ENCODE results near the gene DAG1. TPM values are rescaled to one million over a fixed set of nuclear protein-coding genes. Genes with fewer than 3 reads are reported as not detected.

The DAG1 gene
- total RNA-seq, 4 donors from 2014 or later: 53.7 to 90.1 (median 55.7) TPM

DNA sequence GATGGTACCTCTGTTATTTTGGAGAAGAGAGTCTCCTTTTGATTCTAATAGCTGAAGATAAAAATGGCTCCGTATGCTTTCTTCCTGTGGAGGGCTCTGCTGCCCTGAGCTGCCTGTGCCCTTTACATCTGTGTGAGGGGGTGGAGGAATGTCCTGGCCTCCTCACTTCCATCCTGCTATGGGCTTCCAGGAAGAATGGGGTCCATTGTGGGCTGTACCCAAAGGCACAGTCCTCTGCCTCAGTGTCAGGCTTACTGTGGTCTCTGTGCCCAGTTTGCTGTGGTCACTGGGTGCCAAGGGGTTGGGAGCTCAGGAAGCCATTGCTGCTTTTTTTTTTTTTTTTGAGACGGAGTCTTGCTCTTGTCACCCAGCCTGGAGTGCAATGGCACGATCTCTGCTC is 14.4 kb downstream of the DAG1 start:
- DNase-seq: no peak
- WGBS, 2 donors (ENCODE audit: low coverage in 1 of 2): 50 to 77% methylated on average over 2 to 3 of the region's 3 CpGs
- H3K4me3 ChIP-seq: no peak overlapping the region
- H3K27ac ChIP-seq: peak overlapping the region in 2 of 4 donors; percentile 41 to 57
- in situ Hi-C loops (cut with MboI; ENCODE audit: low pct_ligation_motif_present in 1 of 4, low pct_unique_long_range_greater_than_20kb in 1 of 4, low sequenced_read_pairs in 3 of 4) (no loop called here), intact Hi-C loops (cut with DNase I; ENCODE audit: low total_unique reads) (no loop called here)
- H3K27me3 ChIP-seq: no peaks in the 10 kb centered on the region
- peaks cover 8 to 22% (median 11%) of the 10 kb centered on the region in 4 donors for H3K4me1 ChIP-seq
- no peak for TF ChIP-seq EP300 (IDR thresholded peaks at IDR 0.05; ENCODE audit: low read depth)
- TF ChIP-seq, protein P1, sequence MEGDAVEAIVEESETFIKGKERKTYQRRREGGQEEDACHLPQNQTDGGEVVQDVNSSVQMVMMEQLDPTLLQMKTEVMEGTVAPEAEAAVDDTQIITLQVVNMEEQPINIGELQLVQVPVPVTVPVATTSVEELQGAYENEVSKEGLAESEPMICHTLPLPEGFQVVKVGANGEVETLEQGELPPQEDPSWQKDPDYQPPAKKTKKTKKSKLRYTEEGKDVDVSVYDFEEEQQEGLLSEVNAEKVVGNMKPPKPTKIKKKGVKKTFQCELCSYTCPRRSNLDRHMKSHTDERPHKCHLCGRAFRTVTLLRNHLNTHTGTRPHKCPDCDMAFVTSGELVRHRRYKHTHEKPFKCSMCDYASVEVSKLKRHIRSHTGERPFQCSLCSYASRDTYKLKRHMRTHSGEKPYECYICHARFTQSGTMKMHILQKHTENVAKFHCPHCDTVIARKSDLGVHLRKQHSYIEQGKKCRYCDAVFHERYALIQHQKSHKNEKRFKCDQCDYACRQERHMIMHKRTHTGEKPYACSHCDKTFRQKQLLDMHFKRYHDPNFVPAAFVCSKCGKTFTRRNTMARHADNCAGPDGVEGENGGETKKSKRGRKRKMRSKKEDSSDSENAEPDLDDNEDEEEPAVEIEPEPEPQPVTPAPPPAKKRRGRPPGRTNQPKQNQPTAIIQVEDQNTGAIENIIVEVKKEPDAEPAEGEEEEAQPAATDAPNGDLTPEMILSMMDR (IDR thresholded peaks at IDR 0.05): no peak
- TF ChIP-seq POLR2A (IDR thresholded peaks at IDR 0.05): no peak
- no peak for TF ChIP-seq POLR2AphosphoS5 (IDR thresholded peaks at IDR 0.05)
- H3K9me3 ChIP-seq: no peaks in the 10 kb centered on the region
- peaks cover 0 to 10% (median 0%) of the 10 kb centered on the region in 4 donors for H3K36me3 ChIP-seq

DNA sequence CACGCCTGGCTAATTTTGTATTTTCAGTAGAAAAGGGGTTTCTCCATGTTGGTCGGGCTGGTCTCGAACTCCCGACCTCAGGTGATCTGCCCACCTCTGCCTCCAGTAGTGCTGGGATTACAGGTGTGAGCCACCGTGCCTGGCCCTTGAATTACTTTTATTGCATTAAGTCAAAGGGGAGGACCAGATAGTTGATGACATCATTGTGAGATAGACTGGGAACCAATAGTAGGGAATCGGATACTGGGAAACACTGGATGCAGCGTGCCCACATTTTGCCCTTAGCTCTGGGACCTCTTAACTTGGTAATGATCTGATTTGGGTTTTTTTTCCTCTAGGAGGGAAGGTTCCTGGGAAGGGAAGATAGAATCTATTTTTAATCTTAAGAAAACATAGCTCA is 19.2 kb downstream of the DAG1 start:
- WGBS, 2 donors (ENCODE audit: low coverage in 1 of 2): 93 to 96% methylated on average over 6 to 7 of the region's 7 CpGs
- TF ChIP-seq EP300 (IDR thresholded peaks at IDR 0.05; ENCODE audit: low read depth) (no peak), POLR2A (IDR thresholded peaks at IDR 0.05) (no peak), POLR2AphosphoS5 (IDR thresholded peaks at IDR 0.05) (no peak)
- TF ChIP-seq, protein P1 (IDR thresholded peaks at IDR 0.05): no peak
- H3K4me1 ChIP-seq: peaks cover 8 to 21% (median 9%) of the 10 kb centered on the region in 4 donors

DNA sequence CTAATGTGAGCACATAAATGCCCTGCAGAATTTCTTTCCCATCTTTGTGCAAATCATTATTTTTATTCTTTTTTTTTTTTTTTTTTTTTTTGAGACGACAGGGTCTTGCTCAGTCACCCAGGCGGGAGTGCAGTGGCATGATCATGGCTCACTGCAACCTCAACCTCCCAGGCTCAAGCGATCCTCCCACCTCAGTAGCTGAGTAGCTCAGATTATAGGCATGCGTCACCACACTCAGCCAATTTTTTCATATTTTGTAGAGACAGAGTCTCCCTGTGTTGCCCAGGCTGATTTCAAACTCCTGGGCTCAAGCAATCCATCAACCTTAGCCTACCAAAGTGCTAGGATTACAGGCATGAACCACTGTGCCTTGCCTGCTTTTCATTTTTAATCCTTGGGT is 22.9 kb downstream of the DAG1 start:
- WGBS, 2 donors (ENCODE audit: low coverage in 1 of 2): 100% methylated on average over 2 of the region's 4 CpGs; no CpG with 5 or more reads in 1 of the 2 donors
- no peak for DNase-seq
- Histone ChIP-seq H3K36me3 (peaks cover 0 to 12% (median 0%) of the 10 kb centered on the region in 4 donors), H3K4me3 (no peak overlapping the region), H3K27me3 (no peaks in the 10 kb centered on the region), H3K9me3 (no peaks in the 10 kb centered on the region), H3K27ac (no peak overlapping the region), H3K4me1 (peaks cover 0 to 23% (median 3%) of the 10 kb centered on the region in 4 donors)
- TF ChIP-seq POLR2A (IDR thresholded peaks at IDR 0.05) (no peak), POLR2AphosphoS5 (IDR thresholded peaks at IDR 0.05) (no peak), EP300 (IDR thresholded peaks at IDR 0.05; ENCODE audit: low read depth) (no peak)
- TF ChIP-seq, protein P1 (IDR thresholded peaks at IDR 0.05): no peak
- in situ Hi-C loops (cut with MboI; ENCODE audit: low pct_ligation_motif_present in 1 of 4, low pct_unique_long_range_greater_than_20kb in 1 of 4, low sequenced_read_pairs in 3 of 4): no loop called here
- intact Hi-C loops (cut with DNase I; ENCODE audit: low total_unique reads): no loop called here

More for the DNA sequence above, 19.2 kb downstream of the DAG1 start:
- Histone ChIP-seq H3K4me3 (no peak overlapping the region), H3K36me3 (peaks cover 0 to 14% (median 0%) of the 10 kb centered on the region in 4 donors), H3K27ac (no peak overlapping the region), H3K9me3 (no peaks in the 10 kb centered on the region), H3K27me3 (no peaks in the 10 kb centered on the region)
- no peak for DNase-seq
- in situ Hi-C loops (cut with MboI; ENCODE audit: low pct_ligation_motif_present in 1 of 4, low pct_unique_long_range_greater_than_20kb in 1 of 4, low sequenced_read_pairs in 3 of 4) (no loop called here), intact Hi-C loops (cut with DNase I; ENCODE audit: low total_unique reads) (no loop called here)

DNA sequence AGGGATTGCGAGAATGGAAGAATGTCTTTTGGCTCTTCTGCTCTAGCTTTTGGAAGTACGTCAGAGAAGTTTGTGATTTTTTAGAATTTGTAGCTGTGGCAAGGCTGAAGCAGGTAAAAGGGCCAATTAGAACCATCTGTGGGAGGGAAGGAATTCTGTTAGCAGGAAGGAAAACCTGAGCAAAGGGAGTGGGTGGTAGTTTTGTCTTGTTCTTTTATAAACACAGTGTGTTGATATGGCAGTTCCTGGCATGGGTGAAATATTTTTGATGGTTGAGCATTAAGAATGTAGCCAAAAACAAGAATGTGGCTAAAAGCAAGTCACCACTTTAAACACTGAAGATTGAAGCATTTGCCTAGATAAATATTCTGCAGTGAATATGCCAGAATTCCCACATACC is 23.8 kb downstream of the DAG1 start:
- H3K9me3 ChIP-seq: no peaks in the 10 kb centered on the region
- intact Hi-C loops (cut with DNase I; ENCODE audit: low total_unique reads): no loop called here
- WGBS, 2 donors (ENCODE audit: low coverage in 1 of 2): 67 to 80% methylated on average over 1 to 2 of the region's 2 CpGs
- H3K27ac ChIP-seq: no peak overlapping the region
- H3K4me3 ChIP-seq: no peak overlapping the region
- no peak for TF ChIP-seq POLR2A (IDR thresholded peaks at IDR 0.05)
- no peak for TF ChIP-seq POLR2AphosphoS5 (IDR thresholded peaks at IDR 0.05)
- no peak for TF ChIP-seq EP300 (IDR thresholded peaks at IDR 0.05; ENCODE audit: low read depth)
- TF ChIP-seq, protein P1 (IDR thresholded peaks at IDR 0.05): no peak
- DNase-seq: no peak
- H3K36me3 ChIP-seq: peaks cover 0 to 5% (median 0%) of the 10 kb centered on the region in 4 donors
- in situ Hi-C loops (cut with MboI; ENCODE audit: low pct_ligation_motif_present in 1 of 4, low pct_unique_long_range_greater_than_20kb in 1 of 4, low sequenced_read_pairs in 3 of 4): no loop called here
- peaks cover 0 to 31% (median 8%) of the 10 kb centered on the region in 4 donors for H3K4me1 ChIP-seq
- no peaks in the 10 kb centered on the region for H3K27me3 ChIP-seq

All from transverse colon (tissue), 4 donors.